IPS-NIHi11 (cell line): ENCODE data around the gene NBPF12.
A peak's percentile ranks its signal among the peaks of the same experiment; 100 is the strongest.
"Not testable (repeated sequence)": the region's sequence is repeated elsewhere in the genome, so short reads cannot be mapped to it uniquely, and the experiment has no call there.

ENCODE experiments used
- DNase-seq: peaks from one replicate; pipeline ENCODE4 v3.0.0; 2012; ENCODE audit warnings: mixed read lengths, low spot score

NBPF12 gene

GRCh38 chr1:146938242-146938902 is at the start of gene NBPF12:
NBPF12 (plus strand) TSS chr1:146938324; CDS start chr1:146960144, 21,820 bp downstream.
- DNase-seq = not testable (repeated sequence)

GRCh38 chr1:146891355-146891754 is 46.8 kb upstream of the NBPF12 start:
- DNase-seq = not testable (repeated sequence)

- DNase-seq = not testable (repeated sequence)
Observed at GRCh38 chr1:146892331-146892730, 45.8 kb upstream of the NBPF12 start.

- DNase-seq = not testable (repeated sequence)
Observed at GRCh38 chr1:146907565-146908261, 30.4 kb upstream of the NBPF12 start.

- peak; percentile 12 for DNase-seq
Observed at GRCh38 chr1:146912975-146913374, 25.1 kb upstream of the NBPF12 start.

GRCh38 chr1:146920811-146921210 is 17.3 kb upstream of the NBPF12 start:
- not testable (repeated sequence) for DNase-seq

- not testable (repeated sequence) for DNase-seq
Observed at GRCh38 chr1:146922614-146923013, 15.5 kb upstream of the NBPF12 start.

GRCh38 chr1:146924106-146924505 is 14.0 kb upstream of the NBPF12 start:
- DNase-seq = not testable (repeated sequence)

GRCh38 chr1:146926413-146926812 is 11.7 kb upstream of the NBPF12 start:
- not testable (repeated sequence) for DNase-seq

- not testable (repeated sequence) for DNase-seq
Observed at GRCh38 chr1:146930225-146930624, 7.9 kb upstream of the NBPF12 start.

- not testable (repeated sequence) for DNase-seq
Observed at GRCh38 chr1:146934390-146935223, 3.5 kb upstream of the NBPF12 start.

- DNase-seq = not testable (repeated sequence)
Observed at GRCh38 chr1:146937462-146937861, 662 bp upstream of the NBPF12 start.

- DNase-seq = peak; percentile 0
Observed at GRCh38 chr1:146938927-146939786, 1.0 kb downstream of the NBPF12 start.

- not testable (repeated sequence) for DNase-seq
Observed at GRCh38 chr1:146940293-146940692, 2.2 kb downstream of the NBPF12 start.

- DNase-seq = not testable (repeated sequence)
Observed at GRCh38 chr1:146943342-146943886, 5.3 kb downstream of the NBPF12 start.

GRCh38 chr1:146948127-146948526 is 10.0 kb downstream of the NBPF12 start:
- not testable (repeated sequence) for DNase-seq

- not testable (repeated sequence) for DNase-seq
Observed at GRCh38 chr1:146964340-146964739, 26.2 kb downstream of the NBPF12 start.

- not testable (repeated sequence) for DNase-seq
Observed at GRCh38 chr1:146966351-146966750, 28.2 kb downstream of the NBPF12 start.

GRCh38 chr1:146970656-146971055 is 32.5 kb downstream of the NBPF12 start:
- not testable (repeated sequence) for DNase-seq

GRCh38 chr1:146972681-146973080 is 34.6 kb downstream of the NBPF12 start:
- DNase-seq = not testable (repeated sequence)

- DNase-seq = not testable (repeated sequence)
Observed at GRCh38 chr1:146985855-146986254, 47.7 kb downstream of the NBPF12 start.
